Superior temporal gyrus (tissue), 1 donor: ENCODE measurements around the gene SELE.

Source experiments
- DNase-seq: peaks from one replicate; pipeline ENCODE4 v3.0.0-alpha.2; 2016; ENCODE audit errors: extremely low spot score

SELE gene

DNA sequence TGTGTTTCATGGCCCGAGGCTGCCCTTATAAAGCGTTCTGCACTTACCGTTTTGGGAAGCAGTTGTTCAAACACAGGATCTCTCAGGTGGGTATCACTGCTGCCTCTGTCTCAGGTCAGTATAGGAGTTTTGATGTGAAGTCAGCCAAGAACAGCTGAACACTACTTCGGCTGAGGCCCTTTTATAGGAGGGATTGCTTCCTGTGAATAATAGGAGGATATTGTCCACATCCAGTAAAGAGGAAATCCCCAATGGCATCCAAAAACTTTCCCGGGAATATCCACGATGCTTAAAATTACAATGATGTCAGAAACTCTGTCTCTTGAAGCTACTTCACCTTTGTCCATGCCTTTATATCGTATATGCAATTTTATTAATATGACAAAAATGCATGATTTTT, at the start of gene SELE:
SELE (minus strand) TSS at position 156 of the 400 bp plus-strand sequence. CDS start 467 bp downstream, outside the sequence.
- DNase-seq, result no peak

GRCh38 chr1:169782596-169782995, 48.7 kb upstream of the SELE start:
- no peak for DNase-seq

GRCh38 chr1:169779970-169780369, 46.1 kb upstream of the SELE start:
- no peak for DNase-seq

GRCh38 chr1:169779150-169779549, 45.3 kb upstream of the SELE start:
- no peak for DNase-seq

GRCh38 chr1:169776440-169776839, 42.6 kb upstream of the SELE start:
- no peak for DNase-seq

DNA sequence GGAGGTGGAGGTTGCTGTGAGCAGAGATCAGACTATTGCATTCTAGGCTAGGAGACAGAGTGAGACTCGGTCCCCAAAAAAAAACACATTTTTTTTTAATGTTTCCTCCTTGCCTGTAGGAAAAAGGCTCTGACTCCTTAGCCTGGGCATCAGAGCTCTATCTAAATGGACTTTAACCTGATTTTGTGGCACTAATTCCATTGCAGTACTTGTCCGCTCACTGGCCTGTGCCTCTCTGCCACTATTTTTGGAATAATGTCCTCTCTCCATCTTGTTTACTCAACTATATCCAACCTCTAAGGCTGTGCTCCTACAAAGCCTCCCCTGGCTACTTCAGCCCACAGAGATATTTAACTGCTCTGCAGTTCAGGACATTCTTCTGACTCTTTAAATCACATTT, 34.3 kb upstream of the SELE start:
- no peak for DNase-seq

DNA sequence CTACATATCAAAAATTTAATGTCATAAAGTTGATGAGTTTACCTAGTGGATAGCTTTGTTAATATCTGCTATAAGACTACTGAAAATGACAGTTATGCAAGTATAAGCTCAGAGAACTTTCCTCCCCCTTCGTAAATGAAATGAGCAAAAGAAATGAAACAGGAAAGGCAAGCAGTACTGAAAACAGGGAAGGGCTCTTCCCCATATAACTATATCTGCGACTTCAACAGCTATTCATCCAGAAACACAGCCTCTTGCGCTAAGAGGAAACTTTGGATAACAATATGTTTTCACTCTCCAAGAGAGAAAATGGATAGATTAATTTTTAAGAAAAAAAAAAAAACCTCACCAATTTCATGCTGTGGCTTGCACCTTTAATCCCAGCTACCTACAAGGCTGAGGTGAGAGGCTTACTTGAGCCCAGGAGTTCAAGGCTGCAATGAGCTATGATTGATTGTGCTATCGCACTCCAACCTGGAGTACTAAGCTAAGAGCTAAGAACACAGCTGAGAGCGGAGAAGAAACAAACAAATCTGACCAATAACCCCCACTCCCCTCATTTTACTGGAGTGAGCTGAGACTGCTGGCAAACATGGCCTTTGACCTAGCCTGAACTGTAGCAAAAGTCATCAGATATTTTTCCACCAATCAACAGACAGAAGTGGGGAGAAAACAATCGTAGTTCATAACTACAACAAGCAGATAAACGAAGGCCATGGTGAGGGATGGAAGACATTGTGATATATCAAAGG, 31.9 kb upstream of the SELE start:
- no peak for DNase-seq

DNA sequence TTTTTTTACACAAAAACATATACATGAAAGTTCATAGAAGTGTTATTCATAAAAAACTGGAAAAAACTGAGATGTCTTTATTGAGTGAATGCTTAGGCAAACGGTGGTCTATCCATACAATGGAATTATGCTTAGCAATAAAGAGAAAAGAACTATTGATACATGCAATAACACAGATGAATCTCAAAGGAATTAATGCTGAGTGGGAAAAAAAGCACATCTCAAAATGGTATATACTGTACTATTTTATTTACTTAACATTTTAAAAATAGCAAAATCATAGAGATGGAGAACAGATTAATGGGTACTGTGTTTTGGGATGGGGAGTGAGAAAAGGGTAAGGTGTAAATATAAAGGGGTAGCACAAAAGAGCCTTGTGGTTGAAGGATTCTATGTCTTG, 31.0 kb upstream of the SELE start:
- DNase-seq, result no peak

DNA sequence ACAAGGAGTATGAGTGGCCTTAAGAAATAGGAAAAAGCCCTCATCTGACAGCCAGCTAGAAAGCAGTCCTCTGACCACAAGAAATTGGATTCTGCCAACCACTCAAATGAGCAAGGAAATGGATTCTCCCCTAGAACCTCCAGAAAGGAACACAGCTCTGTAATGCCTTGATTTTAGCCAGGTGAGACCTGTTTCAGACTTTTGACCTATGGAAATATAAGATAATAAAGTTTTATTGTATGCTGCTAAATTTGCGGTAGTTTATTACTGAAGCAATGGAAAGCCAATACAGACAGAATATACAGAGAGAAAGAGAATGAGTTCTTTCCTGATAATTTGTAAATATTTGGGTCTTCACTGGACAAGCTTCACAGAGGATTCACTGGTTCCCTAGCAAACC, 28.8 kb upstream of the SELE start:
- no peak for DNase-seq

GRCh38 chr1:169759038-169759437, 25.2 kb upstream of the SELE start:
- no peak for DNase-seq

DNA sequence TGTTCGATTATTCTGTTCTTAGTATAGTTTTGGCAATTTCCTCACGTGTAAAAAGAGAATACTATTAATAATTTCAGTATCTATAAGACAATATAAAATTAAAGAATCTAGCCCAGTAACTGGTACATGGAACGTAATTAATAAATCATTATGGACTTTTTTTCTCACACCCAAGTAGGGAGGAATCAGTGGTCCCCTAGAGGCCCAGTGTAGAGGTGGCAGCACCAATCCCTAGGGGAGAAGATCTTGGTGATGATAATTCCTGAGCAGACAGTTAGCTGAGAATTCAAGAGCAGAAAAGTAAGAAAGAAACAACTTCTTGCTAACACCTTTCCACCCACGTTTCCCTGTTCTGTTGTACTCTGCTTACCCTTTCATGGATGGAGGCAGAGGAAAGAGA, 19.7 kb upstream of the SELE start:
- DNase-seq, result no peak

GRCh38 chr1:169750041-169750440, 16.2 kb upstream of the SELE start:
- no peak for DNase-seq

DNA sequence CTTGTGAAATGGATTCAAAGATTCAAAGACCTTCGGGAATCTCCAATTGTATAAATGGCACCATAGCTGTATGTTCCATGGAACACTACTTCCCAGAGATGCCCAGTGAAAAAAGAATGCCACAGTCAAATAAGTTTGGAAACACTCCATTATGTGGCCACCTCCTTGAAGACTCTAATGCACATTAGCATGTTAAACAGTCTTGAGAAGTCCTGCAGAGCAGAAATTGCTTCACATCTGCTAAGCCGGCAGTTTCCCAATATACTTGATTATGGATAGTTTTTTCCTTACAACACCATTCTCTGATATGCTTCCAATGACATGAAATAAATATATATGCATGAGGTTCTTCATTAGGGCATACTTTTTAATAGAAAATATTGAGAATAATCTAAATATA, 12.7 kb upstream of the SELE start:
- DNase-seq, result no peak

- DNase-seq, result no peak
Measured at GRCh38 chr1:169745015-169745861, 11.4 kb upstream of the SELE start.

DNA sequence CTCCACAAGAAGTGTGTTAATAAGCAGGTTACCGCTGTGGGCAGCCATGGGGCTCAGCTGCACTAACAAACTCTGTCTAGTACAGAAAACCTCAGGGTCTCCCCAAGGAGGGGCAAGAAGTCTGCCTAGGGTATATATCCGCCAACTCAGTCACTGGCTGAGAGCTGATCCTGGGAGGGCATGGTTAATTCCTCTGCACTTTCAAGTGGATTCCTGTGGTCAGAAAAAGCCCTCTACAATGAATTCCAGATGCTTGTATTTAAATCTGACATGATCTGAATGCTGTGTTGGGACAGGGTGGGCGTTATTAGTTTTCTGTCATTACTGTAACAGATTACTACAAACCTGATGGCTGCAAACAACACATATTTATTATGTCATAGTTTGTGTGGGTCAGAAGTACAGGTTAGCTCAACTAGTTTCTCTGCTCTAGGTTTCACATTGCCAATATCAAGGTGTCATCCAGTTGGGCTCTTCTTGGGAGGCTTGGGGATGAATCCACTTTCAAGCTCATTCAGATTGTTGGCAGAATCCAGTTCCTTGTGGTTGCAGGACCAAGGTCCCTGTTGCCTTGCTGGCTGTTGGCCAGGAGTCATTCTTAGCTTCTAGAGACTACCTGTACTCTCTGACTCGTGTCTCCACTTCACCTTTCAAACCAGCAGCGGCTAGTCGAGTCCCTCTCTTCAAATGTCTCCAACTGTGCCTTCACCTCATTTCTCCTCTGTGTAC, 8.0 kb upstream of the SELE start:
- DNase-seq, result no peak

GRCh38 chr1:169739980-169740379, 6.1 kb upstream of the SELE start:
- no peak for DNase-seq

GRCh38 chr1:169731446-169731845, 2.4 kb downstream of the SELE start:
- DNase-seq, result no peak

GRCh38 chr1:169729991-169730390, 3.9 kb downstream of the SELE start:
- DNase-seq, result no peak

GRCh38 chr1:169727307-169727706, 6.6 kb downstream of the SELE start:
- no peak for DNase-seq

GRCh38 chr1:169726851-169727250, 7.0 kb downstream of the SELE start:
- DNase-seq, result no peak

DNA sequence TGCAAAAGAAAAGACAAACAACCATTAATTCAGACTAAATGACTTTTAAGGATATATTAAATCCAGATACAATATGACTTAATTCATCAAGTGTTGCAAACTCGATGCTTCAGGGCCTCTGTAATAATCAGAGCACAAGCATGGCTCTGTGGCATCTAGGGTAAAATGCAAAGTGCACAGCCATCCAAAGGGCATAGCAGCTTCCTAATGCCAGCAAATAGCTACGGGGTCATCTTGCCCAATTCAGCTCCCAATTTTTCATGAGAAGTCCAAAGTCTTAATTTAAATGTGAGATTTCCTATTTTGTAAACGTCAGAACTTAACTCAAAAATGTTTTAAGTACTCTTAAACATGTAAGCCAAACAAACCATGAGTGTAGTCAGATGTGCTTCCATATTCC, 7.9 kb downstream of the SELE start:
- DNase-seq, result no peak

- no peak for DNase-seq
Measured at GRCh38 chr1:169724168-169724567, 9.7 kb downstream of the SELE start.
